Lower leg skin (tissue), 4 donors: ENCODE results near the gene ZBTB47. TPM values are rescaled to one million over a fixed set of nuclear protein-coding genes. Genes with fewer than 3 reads are reported as not detected.

Source experiments
- DNase-seq, 2 donors: peaks; one replicate each; pipeline ENCODE4 v3.0.0-alpha.2; 2019; ENCODE audit warnings: low spot score in 2 of 2
- H3K4me3 ChIP-seq: fragments of 200-600 bp; sonication (generic); 2 replicates; pipeline ENCODE4 v1.5.1; 2017; ENCODE audit warnings: mild to moderate bottlenecking, low read depth; ENCODE audit not compliant: poor library complexity, severe bottlenecking
- CTCF ChIP-seq, 3 donors: fragments of 450-650 bp; IDR thresholded peaks; one replicate each; pipeline ENCODE4 v1.5.1; 2016; ENCODE audit warnings: antibody characterized with exemption in 3 of 3, mild to moderate bottlenecking in 3 of 3, moderate library complexity in 2 of 3
- POLR2A ChIP-seq, 2 donors: fragments of 450-650 bp; IDR thresholded peaks; one replicate each; pipeline ENCODE4 v1.6.1; 2016 to 2017; ENCODE audit warnings: antibody characterized with exemption in 2 of 2, mild to moderate bottlenecking in 1 of 2, moderate library complexity in 1 of 2
- WGBS, 2 donors: methylation state at CpG; one replicate each; pipeline ENCODE4 v1.1.5; 2018; 5-methylcytosine and 5-hydroxymethylcytosine counted together
- intact Hi-C: fragments of 100-400 bp; cut with DNase I; formaldehyde crosslinking; loops from one replicate; pipeline ENCODE4 v1.15.0; 2023; ENCODE audit warnings: low total_unique reads
- total RNA-seq, 4 donors: library from RNA; depleted of rRNA; stranded (reverse); fragments of >200 nt; gene quantifications; one replicate each; pipeline ENCODE4 v1.1.0, GENCODE V29; 2016

The ZBTB47 gene
- total RNA-seq, 4 donors from 2014 or later = 14.4 to 25.8 (median 21.2) TPM

GRCh38 chr3:42673082-42673481 is 19.6 kb downstream of the ZBTB47 start:
- peak in 1 of 2 donors; percentile 31 for DNase-seq
- no peak overlapping the region for H3K4me3 ChIP-seq
- TF ChIP-seq CTCF (IDR thresholded peaks at IDR 0.05) = no peak
- TF ChIP-seq POLR2A (IDR thresholded peaks at IDR 0.05) = no peak
- intact Hi-C loops = no loop called here

DNA sequence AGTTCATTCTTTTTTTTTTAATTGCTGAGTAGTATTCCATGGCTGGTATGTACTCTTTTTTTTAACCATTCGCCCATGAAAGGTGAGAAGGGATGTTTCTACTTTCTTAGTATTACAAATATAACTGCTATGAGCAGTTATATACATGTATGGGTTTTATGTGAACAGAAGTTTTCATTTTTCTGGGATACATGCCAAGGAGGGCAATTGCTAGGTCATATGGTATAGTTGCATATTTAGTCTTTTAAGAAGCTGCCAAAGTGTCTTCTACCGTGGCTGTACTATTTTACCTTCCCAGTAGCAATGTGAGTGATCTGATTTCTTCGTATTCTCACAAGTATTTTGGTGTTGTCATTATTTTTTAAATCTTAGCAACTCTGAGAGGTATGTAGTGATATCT is 20.6 kb downstream of the ZBTB47 start:
- intact Hi-C loops = no loop called here

GRCh38 chr3:42675909-42676308 is 22.4 kb downstream of the ZBTB47 start:
- 85 to 91% methylated on average over 2 of the region's 2 CpGs for WGBS, 2 donors
- intact Hi-C loops = no loop called here
- DNase-seq = no peak
- no peak overlapping the region for H3K4me3 ChIP-seq
- TF ChIP-seq CTCF (IDR thresholded peaks at IDR 0.05) = no peak
- TF ChIP-seq POLR2A (IDR thresholded peaks at IDR 0.05) = no peak

More for the DNA sequence above, 20.6 kb downstream of the ZBTB47 start:
- TF ChIP-seq CTCF (IDR thresholded peaks at IDR 0.05) (no peak), POLR2A (IDR thresholded peaks at IDR 0.05) (no peak)
- DNase-seq = no peak
- no peak overlapping the region for H3K4me3 ChIP-seq
- WGBS, 2 donors = 47 to 51% methylated on average over 3 of the region's 3 CpGs

GRCh38 chr3:42678447-42678846 is 24.9 kb downstream of the ZBTB47 start:
- TF ChIP-seq CTCF (IDR thresholded peaks at IDR 0.05) = no peak
- TF ChIP-seq POLR2A (IDR thresholded peaks at IDR 0.05) = no peak
- intact Hi-C loops = no loop called here
- H3K4me3 ChIP-seq = no peak overlapping the region
- DNase-seq = peak in 1 of 2 donors; percentile 66
- 88 to 93% methylated on average over 2 of the region's 2 CpGs for WGBS, 2 donors

GRCh38 chr3:42680271-42680670 is 26.8 kb downstream of the ZBTB47 start:
- TF ChIP-seq CTCF (IDR thresholded peaks at IDR 0.05) = no peak
- TF ChIP-seq POLR2A (IDR thresholded peaks at IDR 0.05) = no peak
- intact Hi-C loops = no loop called here
- no peak overlapping the region for H3K4me3 ChIP-seq
- 92 to 97% methylated on average over 1 of the region's 1 CpG for WGBS, 2 donors
- DNase-seq = no peak

DNA sequence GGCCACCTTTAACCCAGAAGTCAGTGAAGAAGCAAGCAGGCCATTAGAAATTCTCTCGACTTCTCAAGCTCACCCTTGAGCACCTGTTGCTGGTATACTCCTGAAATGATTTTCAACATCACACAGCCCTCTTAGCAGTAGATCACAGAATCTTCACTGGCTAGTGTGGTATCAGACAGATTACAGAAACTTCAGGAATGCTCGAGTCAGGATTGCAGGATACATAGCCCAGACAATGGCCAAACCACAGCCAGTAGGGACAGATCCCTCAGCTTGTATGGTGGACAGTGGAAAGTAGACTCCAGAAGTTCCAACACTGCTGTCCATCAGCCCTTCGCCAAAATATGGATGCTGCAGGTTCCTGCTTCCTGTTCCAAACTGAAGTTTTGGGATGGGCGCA is 27.3 kb downstream of the ZBTB47 start:
- H3K4me3 ChIP-seq = no peak overlapping the region
- WGBS, 2 donors = 89 to 96% methylated on average over 4 of the region's 4 CpGs
- intact Hi-C loops = no loop called here
- DNase-seq = peak in 1 of 2 donors; percentile 42
- no peak for TF ChIP-seq CTCF (IDR thresholded peaks at IDR 0.05)
- TF ChIP-seq POLR2A (IDR thresholded peaks at IDR 0.05) = no peak
